GM12864 (cell line): ENCODE data around the gene RAB36.

Experiments
- DNase-seq: peaks from one replicate; pipeline ENCODE4 v3.0.0-alpha.2; 2011; ENCODE audit warnings: low read depth
- H3K4me3 ChIP-seq: 2 replicates; pipeline ENCODE4 v1.5.1; 2011; ENCODE audit warnings: mild to moderate bottlenecking, low read depth, low read length, control low read depth
- CTCF ChIP-seq: IDR thresholded peaks from 2 replicates; pipeline ENCODE4 v1.5.1; 2011; ENCODE audit warnings: low read depth, mild to moderate bottlenecking, moderate library complexity, low read length, control low read depth, inconsistent platforms; ENCODE audit errors: missing control alignments

The RAB36 gene

GRCh38 chr22:23180301-23180892 is 35.1 kb downstream of the RAB36 start, which contains the start of gene BCR:
TSS of gene BCR (plus strand) at chr22:23180509. CDS start at chr22:23180961, 452 bp downstream.
- DNase-seq = no peak
- peak within 1 kb of the TSS; percentile 67 for H3K4me3 ChIP-seq
- no peak for TF ChIP-seq CTCF

GRCh38 chr22:23180893-23181720 is 35.8 kb downstream of the RAB36 start:
- TF ChIP-seq CTCF = no peak
- DNase-seq = no peak
- H3K4me3 ChIP-seq = peak overlapping the region; percentile 67

GRCh38 chr22:23181721-23182308 is 36.5 kb downstream of the RAB36 start:
- DNase-seq = no peak
- H3K4me3 ChIP-seq = peak overlapping the region; percentile 67
- TF ChIP-seq CTCF = no peak

GRCh38 chr22:23182309-23183060 is 37.2 kb downstream of the RAB36 start:
- H3K4me3 ChIP-seq = peak overlapping the region; percentile 67
- DNase-seq = no peak
- TF ChIP-seq CTCF = no peak

- TF ChIP-seq CTCF = no peak
- DNase-seq = no peak
- H3K4me3 ChIP-seq = peak overlapping the region; percentile 67
Observed at GRCh38 chr22:23183061-23183698, 37.9 kb downstream of the RAB36 start.

- TF ChIP-seq CTCF = no peak
- no peak overlapping the region for H3K4me3 ChIP-seq
- no peak for DNase-seq
Observed at GRCh38 chr22:23184100-23184763, 39.0 kb downstream of the RAB36 start.
